ENCODE results near the gene RAI1. TPM values are rescaled to one million over a fixed set of nuclear protein-coding genes. Genes with fewer than 3 reads are reported as not detected.

The RAI1 gene
- total RNA-seq, 4 donors from 2014 or later: 12.8 to 51.2 (median 47.6) TPM

DNA sequence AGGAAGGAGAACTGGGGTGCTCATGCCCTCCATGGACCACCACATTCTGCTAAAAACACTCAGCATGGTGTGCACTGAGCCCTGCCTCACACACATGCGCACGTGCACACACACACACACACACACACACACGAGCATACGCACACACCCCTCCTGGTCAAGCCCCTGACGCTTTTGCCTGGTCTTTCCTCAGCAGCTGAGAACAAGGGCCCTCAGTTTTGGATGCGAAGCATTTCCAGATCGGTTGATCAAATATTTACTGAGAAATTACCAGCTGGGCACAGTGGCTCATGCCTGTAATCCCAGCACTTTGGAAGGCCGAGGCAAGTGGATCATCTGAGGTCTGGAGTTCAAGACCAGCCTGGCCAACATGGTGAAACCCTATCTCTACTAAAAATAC, 20.1 kb upstream of the RAI1 start:
- no peak for TF ChIP-seq CTCF (IDR thresholded peaks at IDR 0.05)
- TF ChIP-seq POLR2A (IDR thresholded peaks at IDR 0.05): no peak
- no peak overlapping the region for H3K27ac ChIP-seq
- DNase-seq: no peak

DNA sequence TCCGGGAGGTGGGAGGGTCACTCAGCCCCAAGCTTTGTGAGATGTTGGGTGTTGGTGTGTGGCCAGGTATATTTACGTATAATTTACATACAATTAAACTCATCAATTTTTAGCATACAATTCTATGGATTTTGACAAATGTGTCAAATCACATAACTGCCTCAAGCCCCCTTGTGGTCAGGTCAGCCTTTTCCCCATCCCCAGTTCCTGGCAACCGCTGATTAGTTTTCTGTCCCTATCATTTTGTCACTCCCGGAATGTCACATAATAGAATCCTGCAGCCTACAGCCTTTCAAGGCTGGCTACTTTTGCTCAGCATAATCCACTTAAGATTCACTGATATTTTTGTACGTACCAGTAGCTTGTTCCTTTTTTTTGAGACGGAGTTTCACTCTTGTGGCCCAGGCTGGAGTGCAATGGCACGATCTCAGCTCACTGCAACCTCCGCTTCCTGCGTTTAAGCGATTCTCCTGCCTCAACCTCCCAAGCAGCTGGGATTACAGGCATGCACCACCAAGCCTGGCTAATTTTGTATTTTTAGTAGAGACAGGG, 19.3 kb upstream of the RAI1 start:
- Histone ChIP-seq H3K9me3 (no peaks in the 10 kb centered on the region), H3K4me3 (no peak overlapping the region), H3K36me3 (no peaks in the 10 kb centered on the region), H3K27me3 (no peaks in the 10 kb centered on the region), H3K27ac (no peak overlapping the region), H3K4me1 (peaks cover 0 to 9% (median 0%) of the 10 kb centered on the region in 4 donors)
- no peak for DNase-seq
- no peak for TF ChIP-seq POLR2A (IDR thresholded peaks at IDR 0.05)
- TF ChIP-seq CTCF (IDR thresholded peaks at IDR 0.05): peak in 1 of 6 experiments; percentile 7

More for the DNA sequence above, 20.1 kb upstream of the RAI1 start:
- no peaks in the 10 kb centered on the region for H3K9me3 ChIP-seq
- peaks cover 0 to 9% (median 0%) of the 10 kb centered on the region in 4 donors for H3K4me1 ChIP-seq
- H3K36me3 ChIP-seq: no peaks in the 10 kb centered on the region
- no peaks in the 10 kb centered on the region for H3K27me3 ChIP-seq
- H3K4me3 ChIP-seq: no peak overlapping the region

GRCh38 chr17:17663160-17664063, 17.8 kb upstream of the RAI1 start:
- Histone ChIP-seq H3K9me3 (no peaks in the 10 kb centered on the region), H3K36me3 (no peaks in the 10 kb centered on the region), H3K27me3 (no peaks in the 10 kb centered on the region), H3K27ac (peak overlapping the region in 1 of 4 donors; percentile 59), H3K4me3 (peak overlapping the region in 1 of 4 donors; percentile 12), H3K4me1 (peaks cover 0 to 9% (median 0%) of the 10 kb centered on the region in 4 donors)
- TF ChIP-seq POLR2A (IDR thresholded peaks at IDR 0.05) (no peak), CTCF (IDR thresholded peaks at IDR 0.05) (no peak)
- DNase-seq: peak in 2 of 3 donors; percentile 78 to 87

DNA sequence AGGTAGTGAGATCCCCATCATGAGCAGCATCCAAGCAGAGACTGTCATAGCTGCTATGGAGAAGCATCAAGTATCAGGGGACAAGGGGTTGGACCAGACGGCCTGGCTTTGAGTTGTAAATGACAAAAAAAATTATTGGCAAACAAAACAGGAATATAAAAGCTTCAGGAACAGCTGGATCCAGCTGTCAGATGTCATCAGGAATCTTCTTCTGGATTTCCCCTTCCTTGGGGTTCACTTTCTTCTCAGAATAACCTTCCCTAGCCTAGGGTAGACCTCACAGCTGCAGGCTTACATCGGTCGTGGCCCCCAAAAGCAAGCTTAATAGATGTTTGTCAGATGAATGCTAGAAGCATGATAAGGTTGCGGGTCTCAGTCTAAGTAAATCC, 17.2 kb upstream of the RAI1 start:
- Histone ChIP-seq H3K27ac (no peak overlapping the region), H3K27me3 (no peaks in the 10 kb centered on the region), H3K4me1 (peaks cover 0 to 9% (median 0%) of the 10 kb centered on the region in 4 donors), H3K9me3 (no peaks in the 10 kb centered on the region), H3K36me3 (no peaks in the 10 kb centered on the region), H3K4me3 (no peak overlapping the region)
- no peak for TF ChIP-seq CTCF (IDR thresholded peaks at IDR 0.05)
- no peak for TF ChIP-seq POLR2A (IDR thresholded peaks at IDR 0.05)
- no peak for DNase-seq

GRCh38 chr17:17665255-17665654, 16.0 kb upstream of the RAI1 start:
- Histone ChIP-seq H3K36me3 (no peaks in the 10 kb centered on the region), H3K27ac (no peak overlapping the region), H3K27me3 (no peaks in the 10 kb centered on the region), H3K4me3 (no peak overlapping the region), H3K4me1 (peaks cover 0 to 9% (median 0%) of the 10 kb centered on the region in 4 donors), H3K9me3 (no peaks in the 10 kb centered on the region)
- TF ChIP-seq POLR2A (IDR thresholded peaks at IDR 0.05) (no peak), CTCF (IDR thresholded peaks at IDR 0.05) (no peak)
- DNase-seq: no peak
